GM19099 (cell line): Measurements from ENCODE around the gene LAMA2.

ENCODE experiments used
- POLR2A ChIP-seq: IDR thresholded peaks from 3 replicates; pipeline ENCODE4 v1.6.1; 2011; ENCODE audit warnings: low read depth; ENCODE audit not compliant: insufficient read length; ENCODE audit errors: extremely low read depth

LAMA2 gene

DNA sequence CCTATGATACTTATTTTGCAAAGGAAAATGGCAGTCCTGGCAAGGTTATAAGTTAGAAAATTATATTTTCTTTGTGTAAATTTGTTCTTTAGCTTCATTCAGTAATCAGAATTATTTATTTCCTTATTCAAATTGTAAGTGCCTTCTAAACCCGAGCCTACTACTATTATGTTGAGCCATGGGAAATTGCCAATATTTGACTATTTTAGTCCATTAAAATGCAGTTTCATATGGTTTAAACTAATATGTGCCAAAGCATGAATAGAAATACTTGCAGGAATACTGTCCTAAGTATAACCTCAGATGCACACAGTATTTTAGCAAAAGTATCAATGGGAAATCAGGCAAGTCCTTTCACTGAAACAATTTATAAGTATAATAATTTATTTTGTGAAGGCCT is 228.4 kb downstream of the LAMA2 start:
- no peak for TF ChIP-seq POLR2A

DNA sequence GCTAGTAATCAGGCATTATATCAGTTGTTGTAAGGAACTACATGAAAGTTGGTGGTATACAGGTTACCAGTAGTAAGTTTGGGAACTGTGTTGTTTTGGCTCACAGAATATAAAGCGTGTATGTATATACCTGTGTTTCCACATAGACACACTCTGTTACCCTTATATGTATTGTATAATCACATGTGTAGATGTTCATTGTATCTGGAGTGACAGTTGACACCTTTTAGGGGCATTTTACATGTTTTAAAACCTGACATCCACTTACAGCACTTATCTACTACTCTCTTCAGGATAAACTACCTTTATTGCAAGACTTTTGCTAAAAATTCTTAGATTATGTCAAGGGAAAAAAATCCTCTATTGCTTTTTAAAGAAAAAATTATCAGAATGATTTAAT is 228.9 kb downstream of the LAMA2 start:
- no peak for TF ChIP-seq POLR2A

DNA sequence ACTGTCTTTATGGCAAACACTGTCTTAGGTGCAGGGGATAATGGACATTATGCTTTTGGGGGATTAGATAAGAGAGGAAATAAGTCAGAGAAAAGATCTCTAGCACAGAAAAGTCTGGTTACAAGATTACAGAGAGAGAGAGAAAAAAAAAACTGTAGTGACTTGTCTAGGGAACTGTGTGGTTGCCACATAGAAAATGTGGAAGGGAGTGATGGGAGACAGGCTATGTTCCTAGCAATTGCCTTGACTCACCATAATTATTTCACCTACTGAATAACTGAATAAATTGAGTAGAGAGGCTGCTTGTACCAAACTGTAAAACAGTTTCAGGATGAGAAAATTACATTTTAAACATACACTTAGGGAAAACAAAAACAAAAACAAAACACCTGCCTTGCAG is 229.7 kb downstream of the LAMA2 start:
- no peak for TF ChIP-seq POLR2A

DNA sequence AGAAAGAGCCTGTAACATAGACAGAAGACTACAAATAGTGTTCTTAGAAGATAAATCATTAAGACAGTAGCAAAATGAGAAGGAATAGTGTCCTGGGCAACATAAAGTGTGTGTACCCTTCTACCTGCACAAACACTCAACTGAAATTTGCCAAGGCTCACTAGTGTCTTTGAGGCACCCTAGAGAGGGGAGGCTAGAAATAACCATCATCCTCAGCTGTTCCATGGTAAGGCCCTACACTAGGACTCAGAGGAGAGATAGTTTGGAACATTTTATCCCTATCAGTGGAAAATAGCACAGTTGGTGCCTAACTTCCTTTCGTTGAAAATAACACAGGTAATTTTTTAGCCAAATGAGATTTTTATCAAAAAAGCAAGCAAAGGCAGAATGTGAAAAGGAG is 230.7 kb downstream of the LAMA2 start:
- TF ChIP-seq POLR2A: no peak

DNA sequence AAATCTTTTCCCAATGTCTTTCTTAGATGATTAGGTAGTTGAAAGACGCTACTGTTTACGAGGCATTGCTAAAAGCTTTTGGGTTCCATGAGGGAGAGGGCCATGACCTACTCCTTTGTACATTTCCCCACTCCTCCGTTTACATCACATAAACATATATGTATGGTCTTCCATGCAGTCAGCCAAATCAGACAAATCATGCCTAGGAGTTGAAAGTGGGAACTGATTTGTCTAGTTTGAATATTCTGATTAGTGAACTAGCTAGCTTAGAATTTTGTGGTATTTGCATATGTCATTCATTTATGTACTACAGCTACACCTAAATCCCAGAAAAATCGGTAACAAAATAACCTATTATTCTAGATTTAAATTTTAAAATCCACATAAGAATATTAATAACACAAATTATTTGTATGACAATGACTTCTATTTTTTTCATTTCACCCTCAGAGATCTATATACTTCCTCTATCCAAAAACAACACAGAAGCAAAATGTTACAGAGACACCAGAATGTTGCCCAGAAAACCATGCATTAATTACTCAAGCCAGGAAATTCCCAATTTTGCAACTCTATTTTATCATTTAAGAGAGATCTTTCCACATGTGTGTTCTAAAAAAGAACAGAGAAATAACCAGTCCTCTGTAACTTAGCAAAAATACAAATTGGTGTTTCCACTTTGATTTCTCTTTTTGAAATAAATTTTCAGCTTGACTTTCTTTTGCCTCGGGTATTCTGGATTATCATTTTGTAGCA is 231.9 kb downstream of the LAMA2 start:
- no peak for TF ChIP-seq POLR2A

DNA sequence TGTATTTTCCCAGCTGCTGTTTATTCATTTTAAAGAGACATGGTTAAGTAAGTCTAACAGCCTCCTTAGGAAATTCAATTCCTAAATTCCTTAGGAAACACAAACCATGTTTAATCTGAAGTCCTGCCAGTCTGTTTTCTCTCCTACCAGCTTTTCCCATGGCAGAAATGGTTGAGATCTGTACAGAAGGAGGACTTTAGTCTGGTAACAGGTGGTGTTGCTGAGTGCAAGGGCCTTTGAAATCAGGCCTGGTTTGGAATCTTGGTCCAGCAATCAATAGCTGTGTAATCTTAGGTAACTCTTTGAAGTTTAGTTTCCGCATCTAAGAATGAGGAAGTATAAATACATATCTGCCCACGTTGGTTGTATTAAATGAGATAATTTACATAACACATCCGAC is 232.5 kb downstream of the LAMA2 start:
- no peak for TF ChIP-seq POLR2A

DNA sequence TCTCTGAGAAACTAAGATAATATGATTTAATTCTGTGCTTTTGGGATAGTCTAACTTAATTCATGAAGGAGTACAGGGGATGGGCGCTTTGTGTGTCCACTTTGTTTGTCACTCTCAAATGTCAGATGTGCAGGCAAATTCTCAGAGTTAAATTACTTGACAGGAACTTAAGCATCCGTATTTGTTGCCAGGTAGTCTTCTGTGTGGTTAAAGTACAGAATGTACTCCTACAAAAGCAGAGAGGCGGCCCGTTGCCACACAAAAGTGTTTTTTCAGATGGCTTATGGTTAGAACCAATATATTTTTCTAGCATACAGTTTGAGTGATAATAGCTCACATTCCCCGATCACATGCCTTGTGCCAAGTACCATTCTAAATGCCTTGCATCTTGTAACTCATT is 234.4 kb downstream of the LAMA2 start:
- no peak for TF ChIP-seq POLR2A

DNA sequence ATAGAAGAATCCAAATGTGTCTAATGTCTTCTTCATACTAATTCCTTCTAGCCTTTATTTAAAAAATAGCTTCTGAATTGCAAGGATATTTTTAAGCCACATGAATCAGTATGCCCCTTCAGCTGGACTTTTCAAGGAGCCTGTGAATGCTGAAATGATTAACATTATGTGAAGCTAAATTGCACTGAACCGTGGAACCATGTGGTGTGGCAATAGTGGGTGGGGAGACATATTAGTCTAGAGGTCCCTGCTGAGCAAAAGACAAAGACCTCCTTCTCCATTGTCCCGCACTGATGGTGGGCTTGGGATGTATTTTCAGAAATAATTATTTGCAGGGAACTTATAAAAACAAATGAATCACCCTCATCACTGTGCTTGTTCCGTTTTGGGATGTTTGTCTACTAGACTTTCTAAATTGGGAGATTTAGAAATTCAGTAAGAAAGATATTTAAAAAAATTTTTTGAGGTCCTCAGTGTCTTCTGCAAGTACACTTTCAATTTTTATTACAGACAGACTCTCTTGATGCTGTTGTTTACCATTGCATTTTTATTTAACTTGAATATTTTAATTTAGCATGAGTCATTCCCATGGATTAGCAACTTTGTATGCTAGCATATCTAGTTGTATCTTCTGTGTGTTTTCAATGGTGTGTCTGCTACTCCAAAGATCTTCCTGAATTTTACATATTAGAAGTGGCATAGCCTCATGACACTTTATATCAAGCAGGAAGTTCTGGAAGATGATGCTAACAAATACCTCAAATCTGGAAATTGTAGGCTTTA is 238.1 kb downstream of the LAMA2 start:
- no peak for TF ChIP-seq POLR2A

DNA sequence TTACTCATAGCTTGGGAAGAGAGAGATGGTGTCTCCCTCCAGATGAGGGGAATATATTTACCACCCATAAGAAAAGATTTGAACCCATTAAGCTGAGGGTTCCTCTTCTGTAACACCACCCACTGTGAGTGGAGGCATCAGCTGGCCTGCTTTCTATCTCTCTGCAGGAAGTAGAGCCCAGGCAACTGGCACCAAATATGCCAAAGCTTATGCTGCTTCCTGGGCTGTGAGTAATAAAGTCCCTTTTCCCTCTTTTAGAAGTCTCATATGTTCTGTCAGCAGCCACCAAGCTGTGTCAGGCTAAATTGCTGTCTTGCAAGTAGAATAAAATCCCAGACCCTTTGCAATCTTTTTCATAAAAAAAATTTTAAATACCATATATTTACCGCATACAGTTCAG is 241.4 kb downstream of the LAMA2 start:
- TF ChIP-seq POLR2A: no peak

DNA sequence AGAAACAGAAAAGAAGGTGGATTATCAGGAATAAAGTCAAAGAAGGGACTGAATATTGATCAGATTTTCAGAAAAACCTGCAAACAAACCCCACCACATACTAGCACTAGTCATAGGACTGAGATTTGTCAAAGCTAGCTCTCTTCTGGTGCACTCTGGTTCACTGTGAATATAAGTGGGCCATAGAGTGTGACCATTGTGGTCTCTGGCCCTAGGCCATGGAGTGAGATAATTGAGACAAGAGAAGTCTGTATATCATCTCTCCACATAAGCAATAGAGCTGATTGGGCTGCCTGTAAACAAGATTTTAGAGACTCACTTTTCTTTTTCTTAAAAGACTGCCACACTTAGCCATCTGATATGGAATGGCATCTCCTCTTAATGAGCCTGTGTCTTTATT is 247.2 kb downstream of the LAMA2 start:
- TF ChIP-seq POLR2A: no peak

DNA sequence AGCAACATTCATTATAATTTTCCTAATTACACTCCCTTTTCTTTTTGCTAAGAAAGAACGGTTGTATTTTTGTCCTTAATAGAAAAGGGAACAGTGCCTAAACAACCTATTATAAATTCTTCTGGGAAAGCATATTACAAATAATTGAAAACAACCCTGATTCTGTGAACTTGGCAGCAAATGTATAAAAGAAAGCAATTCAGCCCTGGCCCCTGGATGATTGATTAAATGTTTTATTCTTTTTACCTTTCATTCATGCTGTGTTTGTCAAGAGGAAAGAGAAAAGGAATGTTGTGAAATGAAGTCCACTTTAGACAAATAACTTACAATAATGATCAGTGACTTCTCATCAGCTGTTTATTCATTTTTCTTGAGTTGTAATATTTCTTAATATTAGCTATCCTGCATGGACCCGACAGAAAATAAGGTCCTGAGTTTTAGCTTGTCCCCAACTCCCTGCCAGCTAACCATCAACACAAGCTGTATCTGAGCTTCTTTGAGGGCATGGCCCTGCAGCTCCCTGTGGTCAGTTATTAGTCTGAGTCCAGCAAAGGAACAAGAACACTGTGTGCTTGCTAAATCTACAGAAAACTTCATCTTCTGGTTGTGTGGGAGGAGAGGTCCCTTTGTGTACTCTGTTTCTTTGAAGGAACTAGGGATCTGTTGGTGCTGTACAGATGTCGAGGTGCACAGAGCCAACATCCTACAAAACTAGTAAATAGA is 248.2 kb downstream of the LAMA2 start:
- no peak for TF ChIP-seq POLR2A

DNA sequence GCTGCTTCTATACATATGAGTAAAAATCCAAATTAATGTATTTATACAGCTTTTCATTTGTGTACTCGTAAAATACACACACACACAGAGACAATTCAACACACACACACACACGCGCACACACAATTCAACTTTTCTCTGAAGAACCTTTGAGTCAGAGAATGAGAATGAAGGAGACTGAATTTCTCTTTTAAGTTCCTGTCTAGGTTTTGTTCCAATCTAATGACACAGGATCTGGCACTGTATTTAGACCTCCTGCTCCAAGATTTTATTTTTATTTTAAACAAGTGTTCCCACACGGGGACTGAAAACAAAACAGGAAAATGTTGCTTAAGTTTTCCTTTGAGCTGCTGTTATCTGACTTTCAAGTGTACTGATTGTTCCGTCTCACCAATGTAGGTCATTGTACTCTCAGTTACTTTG is 250.8 kb downstream of the LAMA2 start:
- TF ChIP-seq POLR2A: no peak

DNA sequence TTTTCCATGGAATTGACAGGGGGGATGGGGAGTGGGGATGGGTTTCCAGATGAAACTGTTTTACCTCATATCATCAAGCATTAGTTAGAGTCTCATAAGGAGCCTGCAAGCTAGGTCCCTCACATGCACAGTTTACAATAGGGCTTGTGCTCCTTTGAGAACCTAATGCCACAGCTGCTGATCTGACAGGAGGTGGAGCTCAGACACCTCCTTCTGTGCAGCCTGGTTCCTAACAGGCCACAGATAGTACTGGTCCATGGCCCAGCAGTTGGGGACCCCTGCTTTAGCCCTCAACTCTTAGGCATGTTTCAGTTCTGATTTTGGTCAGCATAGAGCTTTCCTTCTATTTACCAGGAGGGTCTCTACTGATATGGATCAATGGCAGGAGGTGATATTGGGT is 251.6 kb downstream of the LAMA2 start:
- no peak for TF ChIP-seq POLR2A

DNA sequence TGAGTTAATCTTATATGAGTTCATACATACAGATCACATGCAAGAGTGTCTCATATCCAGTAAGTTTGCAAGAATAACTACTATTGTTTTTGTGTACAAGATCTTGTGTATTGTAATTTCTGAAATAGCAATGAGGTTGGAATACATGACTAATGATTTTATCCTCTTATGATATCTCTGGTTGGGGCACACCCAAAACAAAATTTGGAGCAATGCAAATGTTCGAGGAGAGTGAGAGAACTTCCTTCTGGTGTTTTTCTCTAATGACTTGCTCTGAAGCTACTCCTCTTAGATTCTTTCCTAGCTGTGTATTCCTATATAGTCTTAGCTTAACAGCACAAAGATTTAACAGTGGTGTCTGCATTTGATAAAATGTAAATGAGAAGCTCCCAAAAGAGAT is 252.5 kb downstream of the LAMA2 start:
- TF ChIP-seq POLR2A: no peak

DNA sequence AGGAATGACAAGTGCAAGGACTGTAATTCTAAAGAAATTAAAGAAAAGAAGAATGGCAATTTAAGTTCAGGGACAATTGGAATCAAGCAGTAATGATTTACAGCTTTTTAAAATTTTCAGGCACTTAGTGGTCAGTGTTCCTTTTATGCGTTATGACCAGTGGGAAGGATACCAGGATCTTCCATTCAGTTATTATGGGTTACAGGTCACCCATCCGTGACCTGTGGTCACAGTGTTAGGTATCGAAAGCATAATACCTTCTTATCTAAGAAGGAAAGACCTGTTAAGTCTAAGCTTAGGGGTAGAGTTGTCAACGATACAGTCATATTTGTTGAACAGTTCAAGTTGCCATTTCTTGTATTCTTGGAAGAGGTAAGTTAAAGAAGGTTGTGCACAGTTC is 253.8 kb downstream of the LAMA2 start:
- TF ChIP-seq POLR2A: no peak
